GM12878 (cell line): Measurements from ENCODE around the gene ARHGAP30. TPM values are rescaled to one million over a fixed set of nuclear protein-coding genes. Genes with fewer than 3 reads are reported as not detected.

Experiments used
- BMI1 ChIP-seq: fragments of 450-650 bp; IDR thresholded peaks from 2 replicates; pipeline ENCODE4 v1.6.1; 2016; ENCODE audit warnings: mild to moderate bottlenecking, moderate library complexity, borderline replicate concordance
- CREM ChIP-seq: IDR thresholded peaks from 2 replicates; pipeline ENCODE4 v1.6.1; 2014; ENCODE audit warnings: antibody characterized with exemption, low read depth
- POLR2A ChIP-seq: IDR thresholded peaks from 2 replicates; pipeline ENCODE4 v1.6.1; 2011; ENCODE audit warnings: low read depth, mild to moderate bottlenecking, low read length
- STAT1 ChIP-seq: fragments of 450-650 bp; conservative IDR thresholded peaks from 2 replicates; pipeline ENCODE4 v1.6.1; 2014; ENCODE audit warnings: antibody characterized with exemption, mild to moderate bottlenecking
- ZNF622 ChIP-seq: fragments of 450-650 bp; IDR thresholded peaks from 2 replicates; pipeline ENCODE4 v1.6.1; 2017; ENCODE audit warnings: mild to moderate bottlenecking, inconsistent platforms
- polyA plus RNA-seq, 11 experiments: library from polyadenylated mRNA; depleted of rRNA in 4 of 11; unstranded in 6 of 11; stranded (reverse) in 5 of 11; fragments of >200 nt; fragmentation: Nextera tagmentation in 4 of 11; fragmentation: Illumina TruSeq in 1 of 11; extraction: Ambion mirVana in 4 of 11; extraction: Trizol in 1 of 11; gene quantifications; 1 replicate in 1 of 11; 2 replicates in 10 of 11; pipeline versions ENCODE4 v1.2.1 to v1.2.3, GENCODE V29; 2011 to 2016; ENCODE audit warnings: inconsistent platforms in 2 of 11, missing spikeins in 2 of 11, low read depth in 1 of 11
- small RNA-seq: library from RNA; depleted of rRNA; stranded (forward); fragments of <200 nt; gene quantifications from one replicate; pipeline ENCODE3, GENCODE V24; 2014
- total RNA-seq, 4 experiments: library from RNA; depleted of rRNA in 3 of 4; stranded (reverse); fragments of >200 nt in 3 of 4; fragmentation: Illumina TruSeq in 1 of 4; extraction: Trizol in 1 of 4; gene quantifications; 2 replicates each; pipeline versions ENCODE4 v1.2.1 to v1.2.3, GENCODE V29; 2013 to 2021

Gene ARHGAP30
- total and polyA plus RNA-seq, 10 of the 15 experiments (the other 5 are each of a cell fraction or from before 2014, with no cell fraction given) = 12.9 to 143 (median 76.3) TPM

DNA sequence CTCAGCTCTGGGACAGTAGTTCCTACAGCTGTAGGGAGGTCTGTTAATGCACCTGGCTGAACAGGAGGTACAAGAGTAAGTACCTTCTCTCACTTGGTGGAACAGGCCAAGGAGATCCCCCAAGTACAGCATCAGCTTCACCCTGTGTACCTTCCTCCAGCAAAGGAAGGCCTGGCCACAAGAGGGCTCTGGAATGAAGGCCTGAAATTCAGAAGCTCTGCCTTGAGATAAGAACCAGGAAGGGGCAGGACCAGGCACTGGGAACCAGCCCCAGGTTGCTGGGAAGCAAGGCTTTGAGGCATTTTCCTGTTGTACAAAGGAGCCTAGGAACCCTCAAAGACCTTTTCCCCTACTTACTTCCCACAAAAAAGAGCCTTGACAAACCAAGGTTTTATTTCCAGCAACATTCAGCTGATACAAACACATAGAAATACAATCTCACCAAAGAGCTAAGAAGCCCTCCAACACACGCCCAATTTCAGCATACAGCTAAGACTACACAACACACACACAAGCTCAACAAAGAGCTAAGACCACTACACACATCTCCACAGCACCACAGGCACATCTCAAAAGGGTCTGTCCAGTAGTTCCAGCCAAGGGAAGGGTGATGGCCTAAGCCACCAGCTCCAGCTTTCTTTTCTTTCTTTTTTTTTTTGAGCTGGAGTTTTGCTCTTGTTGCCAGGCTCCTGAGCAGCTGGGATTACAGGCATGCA is 72.2 kb downstream of the ARHGAP30 start (continued):
- TF ChIP-seq ZNF622 = no peak
- no peak for TF ChIP-seq CREM
- no peak for TF ChIP-seq POLR2A
- no peak for TF ChIP-seq STAT1
- TF ChIP-seq BMI1 = no peak

Small RNA genes lying within 50 kb of the gene (small RNA-seq; reads per million reads assigned to genes)
- gene AL591806.2 = not detected

Other genes with a start within 250 kb of the ARHGAP30 start
Only the 7 nearest of the 24 such genes appear.
- 23.7 and 33.2 TPM in 2 replicates for gene F11R, start 48.7 kb downstream of the ARHGAP30 start, total RNA-seq (2014; rRNA removed)
- gene F11R, start 48.7 kb downstream of the ARHGAP30 start, total RNA-seq (2014; rRNA removed; fragmentation: Illumina TruSeq; extraction: Trizol) = 29.5 and 31.9 TPM in 2 replicates
- 29.8 and 33.2 TPM in 2 replicates for gene F11R, start 48.7 kb downstream of the ARHGAP30 start, total RNA-seq (2021)
- 51.8 and 80.9 TPM in 2 replicates for gene F11R, start 48.7 kb downstream of the ARHGAP30 start, polyA plus RNA-seq (2011; rRNA removed)
- gene F11R, start 48.7 kb downstream of the ARHGAP30 start, polyA plus RNA-seq (2014; fragmentation: Illumina TruSeq; extraction: Trizol) = 54.5 and 71.7 TPM in 2 replicates
- 10 to 100 TPM; 15.3 TPM for gene F11R, start 48.7 kb downstream of the ARHGAP30 start, polyA plus RNA-seq (2014; fragmentation: Nextera tagmentation; extraction: Ambion mirVana)
- gene F11R, start 48.7 kb downstream of the ARHGAP30 start, polyA plus RNA-seq (2014; rRNA removed) = 21.0 and 23.4 TPM in 2 replicates
- gene F11R, start 48.7 kb downstream of the ARHGAP30 start, polyA plus RNA-seq (2016; fragmentation: Nextera tagmentation; extraction: Ambion mirVana) = 10 to 100 TPM; 21.3 to 24.9 TPM
- 72.2 and 72.7 TPM in 2 replicates for gene TSTD1, start 30.9 kb downstream of the ARHGAP30 start, total RNA-seq (2014; rRNA removed)
- 37.6 and 38.4 TPM in 2 replicates for gene TSTD1, start 30.9 kb downstream of the ARHGAP30 start, total RNA-seq (2014; rRNA removed; fragmentation: Illumina TruSeq; extraction: Trizol)
- gene TSTD1, start 30.9 kb downstream of the ARHGAP30 start, total RNA-seq (2021) = 43.2 and 49.0 TPM in 2 replicates
- 65.8 and 82.6 TPM in 2 replicates for gene TSTD1, start 30.9 kb downstream of the ARHGAP30 start, polyA plus RNA-seq (2011; rRNA removed)
- gene TSTD1, start 30.9 kb downstream of the ARHGAP30 start, polyA plus RNA-seq (2014; fragmentation: Illumina TruSeq; extraction: Trizol) = 14.5 and 33.3 TPM in 2 replicates
- 100 to 1,000 TPM; 102 to 145 TPM for gene TSTD1, start 30.9 kb downstream of the ARHGAP30 start, polyA plus RNA-seq (2014; fragmentation: Nextera tagmentation; extraction: Ambion mirVana)
- 96.1 and 99.1 TPM in 2 replicates for gene TSTD1, start 30.9 kb downstream of the ARHGAP30 start, polyA plus RNA-seq (2014; rRNA removed)
- gene TSTD1, start 30.9 kb downstream of the ARHGAP30 start, polyA plus RNA-seq (2016; fragmentation: Nextera tagmentation; extraction: Ambion mirVana) = 100 to 1,000 TPM; 100 to 118 TPM
- gene USF1, start 23.9 kb downstream of the ARHGAP30 start, total RNA-seq (2014; rRNA removed) = 90.2 and 92.1 TPM in 2 replicates
- 61.4 and 65.1 TPM in 2 replicates for gene USF1, start 23.9 kb downstream of the ARHGAP30 start, total RNA-seq (2014; rRNA removed; fragmentation: Illumina TruSeq; extraction: Trizol)
- 60.3 and 65.8 TPM in 2 replicates for gene USF1, start 23.9 kb downstream of the ARHGAP30 start, total RNA-seq (2021)
- gene USF1, start 23.9 kb downstream of the ARHGAP30 start, polyA plus RNA-seq (2011; rRNA removed) = 33.8 and 46.0 TPM in 2 replicates
- 50.5 and 60.9 TPM in 2 replicates for gene USF1, start 23.9 kb downstream of the ARHGAP30 start, polyA plus RNA-seq (2014; fragmentation: Illumina TruSeq; extraction: Trizol)
- 10 to 100 TPM in 1 of 2 experiments, 1 to 10 TPM in 1; 9.4 to 26.3 TPM for gene USF1, start 23.9 kb downstream of the ARHGAP30 start, polyA plus RNA-seq (2014; fragmentation: Nextera tagmentation; extraction: Ambion mirVana)
- 72.6 and 72.8 TPM in 2 replicates for gene USF1, start 23.9 kb downstream of the ARHGAP30 start, polyA plus RNA-seq (2014; rRNA removed)
- gene USF1, start 23.9 kb downstream of the ARHGAP30 start, polyA plus RNA-seq (2016; fragmentation: Nextera tagmentation; extraction: Ambion mirVana) = 10 to 100 TPM; 11.5 to 23.1 TPM
- gene NECTIN4, start 19.7 kb upstream of the ARHGAP30 start, total RNA-seq (2014; rRNA removed) = 2.5 and 2.8 TPM in 2 replicates
- gene NECTIN4, start 19.7 kb upstream of the ARHGAP30 start, total RNA-seq (2014; rRNA removed; fragmentation: Illumina TruSeq; extraction: Trizol) = 3.1 and 3.3 TPM in 2 replicates
- 4.0 and 5.6 TPM in 2 replicates for gene NECTIN4, start 19.7 kb upstream of the ARHGAP30 start, total RNA-seq (2021)
- gene NECTIN4, start 19.7 kb upstream of the ARHGAP30 start, polyA plus RNA-seq (2011; rRNA removed) = 7.5 and 8.7 TPM in 2 replicates
- gene NECTIN4, start 19.7 kb upstream of the ARHGAP30 start, polyA plus RNA-seq (2014; fragmentation: Illumina TruSeq; extraction: Trizol) = 2.6 and 4.5 TPM in 2 replicates
- gene NECTIN4, start 19.7 kb upstream of the ARHGAP30 start, polyA plus RNA-seq (2014; fragmentation: Nextera tagmentation; extraction: Ambion mirVana) = 1 to 10 TPM; 3.2 to 3.5 TPM
- gene NECTIN4, start 19.7 kb upstream of the ARHGAP30 start, polyA plus RNA-seq (2014; rRNA removed) = 3.4 TPM in 2 replicates
- 1 to 10 TPM; 6.9 to 8.3 TPM for gene NECTIN4, start 19.7 kb upstream of the ARHGAP30 start, polyA plus RNA-seq (2016; fragmentation: Nextera tagmentation; extraction: Ambion mirVana)
- gene KLHDC9, start 28.5 kb upstream of the ARHGAP30 start, total RNA-seq (2014; rRNA removed) = 2.2 and 2.5 TPM in 2 replicates
- gene KLHDC9, start 28.5 kb upstream of the ARHGAP30 start, total RNA-seq (2014; rRNA removed; fragmentation: Illumina TruSeq; extraction: Trizol) = 1.2 and 2.1 TPM in 2 replicates
- 2.7 and 3.3 TPM in 2 replicates for gene KLHDC9, start 28.5 kb upstream of the ARHGAP30 start, total RNA-seq (2021)
- gene KLHDC9, start 28.5 kb upstream of the ARHGAP30 start, polyA plus RNA-seq (2011; rRNA removed) = 3.4 and 3.9 TPM in 2 replicates
- 0.52 and 1.3 TPM in 2 replicates for gene KLHDC9, start 28.5 kb upstream of the ARHGAP30 start, polyA plus RNA-seq (2014; fragmentation: Illumina TruSeq; extraction: Trizol)
- 1 to 10 TPM in 1 of 2 experiments, under 1 TPM in 1; 0.66 to 1.3 TPM for gene KLHDC9, start 28.5 kb upstream of the ARHGAP30 start, polyA plus RNA-seq (2014; fragmentation: Nextera tagmentation; extraction: Ambion mirVana)
- 2.8 and 3.8 TPM in 2 replicates for gene KLHDC9, start 28.5 kb upstream of the ARHGAP30 start, polyA plus RNA-seq (2014; rRNA removed)
- gene KLHDC9, start 28.5 kb upstream of the ARHGAP30 start, polyA plus RNA-seq (2016; fragmentation: Nextera tagmentation; extraction: Ambion mirVana) = 1 to 10 TPM; 3.1 to 4.9 TPM
- 52.1 and 52.3 TPM in 2 replicates for gene PFDN2, start 48.1 kb upstream of the ARHGAP30 start, total RNA-seq (2014; rRNA removed)
- gene PFDN2, start 48.1 kb upstream of the ARHGAP30 start, total RNA-seq (2014; rRNA removed; fragmentation: Illumina TruSeq; extraction: Trizol) = 44.0 and 54.3 TPM in 2 replicates
- gene PFDN2, start 48.1 kb upstream of the ARHGAP30 start, total RNA-seq (2021) = 76.8 and 81.8 TPM in 2 replicates
- 111 and 127 TPM in 2 replicates for gene PFDN2, start 48.1 kb upstream of the ARHGAP30 start, polyA plus RNA-seq (2011; rRNA removed)
- gene PFDN2, start 48.1 kb upstream of the ARHGAP30 start, polyA plus RNA-seq (2014; fragmentation: Illumina TruSeq; extraction: Trizol) = 63.2 and 84.1 TPM in 2 replicates
- gene PFDN2, start 48.1 kb upstream of the ARHGAP30 start, polyA plus RNA-seq (2014; fragmentation: Nextera tagmentation; extraction: Ambion mirVana) = 10 to 100 TPM; 30.0 to 59.6 TPM
- 102 and 117 TPM in 2 replicates for gene PFDN2, start 48.1 kb upstream of the ARHGAP30 start, polyA plus RNA-seq (2014; rRNA removed)
- gene PFDN2, start 48.1 kb upstream of the ARHGAP30 start, polyA plus RNA-seq (2016; fragmentation: Nextera tagmentation; extraction: Ambion mirVana) = 100 to 1,000 TPM; 136 to 141 TPM
- 27.9 and 33.0 TPM in 2 replicates for gene NIT1, start 48.2 kb upstream of the ARHGAP30 start, total RNA-seq (2014; rRNA removed)
- gene NIT1, start 48.2 kb upstream of the ARHGAP30 start, total RNA-seq (2014; rRNA removed; fragmentation: Illumina TruSeq; extraction: Trizol) = 24.0 and 25.0 TPM in 2 replicates
- 27.4 and 28.8 TPM in 2 replicates for gene NIT1, start 48.2 kb upstream of the ARHGAP30 start, total RNA-seq (2021)
- 10.5 and 19.2 TPM in 2 replicates for gene NIT1, start 48.2 kb upstream of the ARHGAP30 start, polyA plus RNA-seq (2011; rRNA removed)
- gene NIT1, start 48.2 kb upstream of the ARHGAP30 start, polyA plus RNA-seq (2014; fragmentation: Illumina TruSeq; extraction: Trizol) = 20.8 and 27.2 TPM in 2 replicates
- 10 to 100 TPM; 43.1 to 54.4 TPM for gene NIT1, start 48.2 kb upstream of the ARHGAP30 start, polyA plus RNA-seq (2014; fragmentation: Nextera tagmentation; extraction: Ambion mirVana)
- gene NIT1, start 48.2 kb upstream of the ARHGAP30 start, polyA plus RNA-seq (2014; rRNA removed) = 27.3 and 27.4 TPM in 2 replicates
- gene NIT1, start 48.2 kb upstream of the ARHGAP30 start, polyA plus RNA-seq (2016; fragmentation: Nextera tagmentation; extraction: Ambion mirVana) = 10 to 100 TPM; 35.3 to 40.4 TPM